WTC11 (cell line): ENCODE data around the gene SMAD2. TPM values are rescaled to one million over a fixed set of nuclear protein-coding genes. Genes with fewer than 3 reads are reported as not detected.

Source experiments
- ATAC-seq: fragments of 200-7000 bp; cut with Tn5 transposase; 2 replicates; pipeline ENCODE4 v1.10.0; 2021; ENCODE audit warnings: mild to moderate bottlenecking, moderate library complexity
- CTCF ChIA-PET: fragments of 300-600 bp; sonication (Branson Sonifier 250); formaldehyde crosslinking; loops from one replicate; lab custom pipeline; 2021; ENCODE audit warnings: antibody characterized with exemption; lab: Charles Lee
- POLR2A ChIA-PET: fragments of 350-600 bp; sonication (Branson Sonifier 250); formaldehyde crosslinking; loops from one replicate; lab custom pipeline; 2021; ENCODE audit warnings: antibody characterized with exemption; lab: Charles Lee
- DNase-seq: peaks from one replicate; pipeline ENCODE4 v3.0.0; 2021; ENCODE audit warnings: low spot score
- H3K27ac Mint-ChIP-seq: 2 replicates; pipeline ENCODE4 v1.8.0; 2021; ENCODE audit warnings: mixed read lengths
- H3K27me3 Mint-ChIP-seq: 2 replicates; pipeline ENCODE4 v1.8.0; 2021; ENCODE audit warnings: low read depth, mild to moderate bottlenecking, moderate library complexity, mixed read lengths
- H3K36me3 Mint-ChIP-seq: 2 replicates; pipeline ENCODE4 v1.8.0; 2021; ENCODE audit warnings: mixed read lengths
- H3K4me1 Mint-ChIP-seq: 2 replicates; pipeline ENCODE4 v1.8.0; 2022; ENCODE audit warnings: mixed read lengths
- H3K4me3 Mint-ChIP-seq: 2 replicates; pipeline ENCODE4 v1.8.0; 2021; ENCODE audit warnings: mild to moderate bottlenecking, moderate library complexity, mixed read lengths
- H3K9me3 Mint-ChIP-seq: 2 replicates; pipeline ENCODE4 v1.8.0; 2021; ENCODE audit warnings: mixed read lengths
- ATF1 ChIP-seq: sonication (generic); formaldehyde crosslinking; IDR thresholded peaks from 2 replicates; pipeline ENCODE4 v1.8.1; 2023; ENCODE audit warnings: mild to moderate bottlenecking, moderate library complexity, missing genetic modification reagents
- ATF2 ChIP-seq: sonication (generic); formaldehyde crosslinking; IDR thresholded peaks from 2 replicates; pipeline ENCODE4 v1.8.1; 2022; ENCODE audit warnings: low read depth, missing genetic modification reagents, borderline replicate concordance
- CDX4 ChIP-seq: fragments of 250-450 bp; sonication (Bioruptor Pico); IDR thresholded peaks from 2 replicates; pipeline ENCODE4 v1.9.0; 2021; ENCODE audit warnings: moderate library complexity, mild to moderate bottlenecking, inconsistent platforms, borderline replicate concordance
- ERG ChIP-seq: fragments of 250-450 bp; sonication (Bioruptor Pico); IDR thresholded peaks from 2 replicates; pipeline ENCODE4 v1.8.0; 2021; ENCODE audit warnings: mild to moderate bottlenecking
- FOXP1 ChIP-seq: sonication (generic); formaldehyde crosslinking; IDR thresholded peaks from 2 replicates; pipeline ENCODE4 v1.8.0; 2022; ENCODE audit warnings: missing genetic modification reagents, mild to moderate bottlenecking, moderate library complexity, borderline replicate concordance
- NFATC4 ChIP-seq: fragments of 250-450 bp; sonication (Bioruptor Pico); IDR thresholded peaks from 2 replicates; pipeline ENCODE4 v1.9.0; 2021; ENCODE audit warnings: mild to moderate bottlenecking
- NR3C1 ChIP-seq: sonication (generic); formaldehyde crosslinking; conservative IDR thresholded peaks from 2 replicates; pipeline ENCODE4 v1.8.1; 2023; ENCODE audit warnings: low read depth, mild to moderate bottlenecking, missing genetic modification reagents
- PRDM15 ChIP-seq: sonication (generic); formaldehyde crosslinking; IDR thresholded peaks from 2 replicates; pipeline ENCODE4 v1.8.0; 2022; ENCODE audit warnings: missing genetic modification reagents
- PRRX2 ChIP-seq: fragments of 250-450 bp; sonication (Bioruptor Pico); IDR thresholded peaks from 2 replicates; pipeline ENCODE4 v1.8.0; 2021; ENCODE audit warnings: mild to moderate bottlenecking
- RORB ChIP-seq: fragments of 250-450 bp; sonication (Bioruptor Pico); IDR thresholded peaks from 2 replicates; pipeline ENCODE4 v1.9.0; 2021; ENCODE audit warnings: mild to moderate bottlenecking
- STAT6 ChIP-seq: sonication (generic); formaldehyde crosslinking; conservative IDR thresholded peaks from 2 replicates; pipeline ENCODE4 v1.8.1; 2023; ENCODE audit warnings: mild to moderate bottlenecking, low read depth, missing genetic modification reagents, moderate library complexity
- TCF7 ChIP-seq: sonication (generic); formaldehyde crosslinking; IDR thresholded peaks from 2 replicates; pipeline ENCODE4 v1.8.0; 2022; ENCODE audit warnings: mild to moderate bottlenecking, low read depth, missing genetic modification reagents, moderate library complexity
- TEAD1 ChIP-seq: sonication (generic); formaldehyde crosslinking; IDR thresholded peaks from 2 replicates; pipeline ENCODE4 v1.8.0; 2022; ENCODE audit warnings: mild to moderate bottlenecking, missing genetic modification reagents
- USF2 ChIP-seq: sonication (generic); formaldehyde crosslinking; IDR thresholded peaks from 2 replicates; pipeline ENCODE4 v1.8.1; 2023; ENCODE audit warnings: mild to moderate bottlenecking, missing genetic modification reagents, moderate library complexity
- ZNF281 ChIP-seq: sonication (generic); formaldehyde crosslinking; IDR thresholded peaks from 2 replicates; pipeline ENCODE4 v1.8.0; 2023; ENCODE audit warnings: mild to moderate bottlenecking, missing genetic modification reagents
- ZNF396 ChIP-seq: fragments of 250-450 bp; sonication (Bioruptor Pico); IDR thresholded peaks from 2 replicates; pipeline ENCODE4 v1.8.0; 2021; ENCODE audit warnings: mild to moderate bottlenecking, moderate library complexity, borderline replicate concordance
- ZNF423 ChIP-seq: fragments of 250-450 bp; sonication (Bioruptor Pico); IDR thresholded peaks from 2 replicates; pipeline ENCODE4 v2.1.2; 2022; ENCODE audit warnings: mild to moderate bottlenecking, moderate library complexity
- ZNF512 ChIP-seq: sonication (generic); formaldehyde crosslinking; IDR thresholded peaks from 2 replicates; pipeline ENCODE4 v1.8.1; 2022; ENCODE audit warnings: missing genetic modification reagents, borderline replicate concordance
- total RNA-seq: library from RNA; stranded (reverse); gene quantifications from 3 replicates; pipeline ENCODE4 v1.2.3, GENCODE V29; 2021

SMAD2 gene
- total RNA-seq, 1 experiment from 2014 or later: 104 TPM

- POLR2A ChIA-PET: no interaction called here
- no peak for DNase-seq
- Mint-ChIP-seq H3K4me3 (no peak overlapping the region), H3K27me3 (no peaks in the 10 kb centered on the region), H3K9me3 (no peaks in the 10 kb centered on the region), H3K27ac (no peak overlapping the region), H3K4me1 (peaks cover 82% of the 10 kb centered on the region), H3K36me3 (peaks cover 2% of the 10 kb centered on the region; the same call in 1 of the 2 replicates)
- CTCF ChIA-PET: no interaction called here
- TF ChIP-seq NR3C1 (CRISPR knock-in tag): no peak
- no peak for TF ChIP-seq PRDM15 (CRISPR knock-in tag)
- TF ChIP-seq ZNF281 (CRISPR knock-in tag): no peak
- no peak for TF ChIP-seq ATF1 (CRISPR knock-in tag)
- TF ChIP-seq NFATC4 (CRISPR knock-in tag): no peak
- no peak for TF ChIP-seq ZNF396 (CRISPR knock-in tag)
- ATAC-seq: no peak
These were observed 15.2 kb downstream of the SMAD2 start for GRCh38 chr18:47915229-47915628.

GRCh38 chr18:47912794-47913585 lies 17.5 kb downstream of the SMAD2 start:
- POLR2A ChIA-PET: interaction anchor here (0.6 kb wide), 1 partner anchor 117 kb away, joined by 4 read pairs; no protein-coding TSS in a partner anchor
- Mint-ChIP-seq H3K27me3 (no peaks in the 10 kb centered on the region), H3K4me3 (no peak overlapping the region), H3K4me1 (peaks cover 80% of the 10 kb centered on the region), H3K9me3 (no peaks in the 10 kb centered on the region), H3K27ac (peak overlapping the region; percentile 65), H3K36me3 (peaks cover 3% of the 10 kb centered on the region)
- no peak for DNase-seq
- CTCF ChIA-PET: interaction anchor here (0.6 to 1.6 kb wide), 2 partner anchors 9 to 85 kb away, joined by 3 to 5 read pairs; no protein-coding TSS in a partner anchor
- ATAC-seq: no peak
- TF ChIP-seq ERG: no peak
- no peak for TF ChIP-seq RORB (CRISPR knock-in tag)
- no peak for TF ChIP-seq CDX4 (CRISPR knock-in tag)
- no peak for TF ChIP-seq ZNF512 (CRISPR knock-in tag)
- TF ChIP-seq ATF2 (CRISPR knock-in tag): no peak
- no peak for TF ChIP-seq TCF7 (CRISPR knock-in tag)
- no peak for TF ChIP-seq ZNF423 (CRISPR knock-in tag)
- no peak for TF ChIP-seq TEAD1
- no peak for TF ChIP-seq USF2 (CRISPR knock-in tag)
- no peak for TF ChIP-seq PRRX2 (CRISPR knock-in tag)
- no peak for TF ChIP-seq FOXP1 (CRISPR knock-in tag)
- TF ChIP-seq STAT6 (CRISPR knock-in tag): no peak
